Left ventricle myocardium inferior (tissue), 1 donor: ENCODE measurements around the gene LPCAT3. TPM values are rescaled to one million over a fixed set of nuclear protein-coding genes. Genes with fewer than 3 reads are reported as not detected.
A peak's percentile ranks its signal among the peaks of the same experiment; 100 is the strongest.

Source experiments
- DNase-seq: peaks from one replicate; pipeline ENCODE4 v3.0.0-alpha.2; 2020
- H3K27ac ChIP-seq: fragments of 200-600 bp; replicated peaks from 2 replicates; pipeline ENCODE4 v1.8.0; 2021
- H3K27me3 ChIP-seq: fragments of 200-600 bp; 2 replicates; pipeline ENCODE4 v1.8.0; 2021; ENCODE audit warnings: low read depth
- H3K36me3 ChIP-seq: fragments of 200-600 bp; 2 replicates; pipeline ENCODE4 v1.8.0; 2021
- H3K4me1 ChIP-seq: fragments of 200-600 bp; 2 replicates; pipeline ENCODE4 v1.8.0; 2021
- H3K4me3 ChIP-seq: fragments of 200-600 bp; 2 replicates; pipeline ENCODE4 v1.8.0; 2021; ENCODE audit warnings: mild to moderate bottlenecking, moderate library complexity
- H3K9me3 ChIP-seq: fragments of 200-600 bp; replicated peaks from 2 replicates; pipeline ENCODE4 v1.8.0; 2021
- CTCF ChIP-seq: fragments of 200-600 bp; IDR thresholded peaks from 2 replicates; pipeline ENCODE4 v1.8.0; 2021; ENCODE audit warnings: antibody characterized with exemption, mild to moderate bottlenecking, borderline replicate concordance
- intact Hi-C: fragments of 100-400 bp; cut with micrococcal nuclease; formaldehyde crosslinking; loops from one replicate; pipeline ENCODE4 v1.11.0; 2022
- long read RNA-seq: library from polyadenylated mRNA; unstranded; transcript quantifications from one replicate; pipeline ENCODE4 v2.0.0, GENCODE V29; 2021
- total RNA-seq: library from RNA; stranded (reverse); fragmentation: NEBNext Ultra II Directional; extraction: Animal tissue kit (Norgen Biotek cat#: 25700); gene quantifications from one replicate; pipeline ENCODE4 v1.2.1, GENCODE V29; 2021
- donor health status: DM: no; HTN: yes; CAD: no; lungs with severe emphysema.

The LPCAT3 gene
- total RNA-seq = 35.1 TPM
- long read RNA-seq, transcript LPCAT3-201 (13 exons, 2,268 nt) = major isoform, 70 of 84 reads
- long read RNA-seq, partial matches to known transcripts = 2 of 84 reads
- long read RNA-seq, other reads (novel, unspliced or antisense) = 11 of 84 reads

- intact Hi-C loops = loop anchor here (10.0 kb wide), 1 partner anchor 54 kb away; no protein-coding TSS in a partner anchor
- Histone ChIP-seq H3K4me1 (peaks cover 41% of the 10 kb centered on the region), H3K27me3 (no peaks in the 10 kb centered on the region), H3K27ac (peak within 1 kb of the TSS; percentile 92), H3K9me3 (no peaks in the 10 kb centered on the region), H3K4me3 (peak within 1 kb of the TSS; percentile 75), H3K36me3 (no peaks in the 10 kb centered on the region)
- TF ChIP-seq CTCF = peak; percentile 90
- DNase-seq = peak; percentile 99
These were observed at the start of gene LPCAT3 for GRCh38 chr12:7018350-7019042. LPCAT3 (minus strand) TSS chr12:7018476; CDS start chr12:7018424, 52 bp downstream.

- intact Hi-C loops = no loop called here
- Histone ChIP-seq H3K27ac (no peak overlapping the region), H3K36me3 (peaks cover 7% of the 10 kb centered on the region), H3K4me1 (peaks cover 20% of the 10 kb centered on the region), H3K4me3 (no peak overlapping the region), H3K9me3 (no peaks in the 10 kb centered on the region), H3K27me3 (no peaks in the 10 kb centered on the region)
- no peak for TF ChIP-seq CTCF
- no peak for DNase-seq
These were observed 48.8 kb upstream of the LPCAT3 start for GRCh38 chr12:7067096-7067495.

- H3K27ac ChIP-seq = no peak overlapping the region
- H3K4me3 ChIP-seq = no peak overlapping the region
- peaks cover 7% of the 10 kb centered on the region for H3K36me3 ChIP-seq
- H3K27me3 ChIP-seq = no peaks in the 10 kb centered on the region
- DNase-seq = no peak
- no peak for TF ChIP-seq CTCF
- peaks cover 20% of the 10 kb centered on the region for H3K4me1 ChIP-seq
- intact Hi-C loops = no loop called here
- H3K9me3 ChIP-seq = no peaks in the 10 kb centered on the region
These were observed 48.3 kb upstream of the LPCAT3 start for GRCh38 chr12:7066596-7066995.

GRCh38 chr12:7065073-7065623, 46.9 kb upstream of the LPCAT3 start:
- H3K36me3 ChIP-seq = peaks cover 7% of the 10 kb centered on the region
- no peak overlapping the region for H3K4me3 ChIP-seq
- no peak for TF ChIP-seq CTCF
- intact Hi-C loops = no loop called here
- no peaks in the 10 kb centered on the region for H3K27me3 ChIP-seq
- no peaks in the 10 kb centered on the region for H3K9me3 ChIP-seq
- H3K4me1 ChIP-seq = peaks cover 31% of the 10 kb centered on the region
- no peak for DNase-seq
- no peak overlapping the region for H3K27ac ChIP-seq

- H3K36me3 ChIP-seq = peaks cover 7% of the 10 kb centered on the region
These were observed 46.2 kb upstream of the LPCAT3 start for GRCh38 chr12:7064516-7064915.

More at GRCh38 chr12:7064516-7064915, 46.2 kb upstream of the LPCAT3 start:
- H3K27ac ChIP-seq = no peak overlapping the region
- H3K4me1 ChIP-seq = peaks cover 35% of the 10 kb centered on the region
- intact Hi-C loops = loop anchor here (5.0 kb wide), 1 partner anchor 43 kb away; the partner anchor contains the start of gene C1RL
- H3K9me3 ChIP-seq = no peaks in the 10 kb centered on the region
- TF ChIP-seq CTCF = no peak
- H3K27me3 ChIP-seq = no peaks in the 10 kb centered on the region
- no peak for DNase-seq
- H3K4me3 ChIP-seq = peak overlapping the region; percentile 5
